ENCODE results near the gene NKX2-1. TPM values are rescaled to one million over a fixed set of nuclear protein-coding genes. Genes with fewer than 3 reads are reported as not detected.

The NKX2-1 gene
- total and polyA plus RNA-seq, 2 of the 13 experiments (the other 11 are each of a cell fraction or from before 2014, with no cell fraction given): not detected

- Histone ChIP-seq H3K4me2 (ENCODE audit: low read depth, low read length) (no peak overlapping the region), H4K20me1 (ENCODE audit: insufficient read depth, low read length) (no peaks in the 10 kb centered on the region), H2AFZ (ENCODE audit: low read length) (no peak overlapping the region), H3K4me1 (ENCODE audit: insufficient read depth, low read length) (no peaks in the 10 kb centered on the region), H3K27me3 (ENCODE audit: control insufficient read depth in 1 of 2, insufficient read depth in 2 of 2, low read length in 2 of 2) (peaks cover 0 to 2% of the 10 kb centered on the region in 2 experiments; a peak in 2 of 5 replicates), H3K9me3 (ENCODE audit: low read length) (no peaks in the 10 kb centered on the region), H3K4me3 (replicated peaks in 1 of 3; ENCODE audit: insufficient read depth in 1 of 3, low read depth in 2 of 3, low read length in 3 of 3) (no peak overlapping the region), H3K27ac (ENCODE audit: extremely low read length, insufficient read depth, low read length) (no peak overlapping the region), H3K79me2 (ENCODE audit: insufficient read depth, low read length) (no peaks in the 10 kb centered on the region), H3K36me3 (replicated peaks in 1 of 2; ENCODE audit: control insufficient read depth in 1 of 2, insufficient read depth in 2 of 2, low read length in 2 of 2) (no peaks in the 10 kb centered on the region), H3K9ac (ENCODE audit: insufficient read depth, low read depth, low read length) (no peak overlapping the region)
- 2% methylated on average over 1 of the region's 1 CpG for WGBS (ENCODE audit: low lambda C conversion rate)
- BruUV-seq (replicated peaks): no TSS peak
- intact Hi-C loops (cut with micrococcal nuclease; ENCODE audit: unreplicated experiment): no loop called here
- DNase-seq (ENCODE audit: low spot score) (no peak), ATAC-seq (no peak; the same call in 2 of the 3 replicates), FAIRE-seq (no peak)
- in situ Hi-C loops (cut with HindIII; ENCODE audit: extremely low pct_ligation_motif_present, low pct_unique_long_range_greater_than_20kb): no loop called here
- ChIA-PET POLR2A (no interaction called here), CTCF (ENCODE audit: low intra/inter-chr PET ratio, low total read pairs) (no interaction called here)
- TF ChIP-seq LRRFIP1 (CRISPR knock-in tag; conservative IDR thresholded peaks at IDR 0.05): no peak
- no peak for TF ChIP-seq NCOA5 (CRISPR knock-in tag; IDR thresholded peaks at IDR 0.05)
- TF ChIP-seq HMG20B (CRISPR knock-in tag; conservative IDR thresholded peaks at IDR 0.05): no peak
- no peak for TF ChIP-seq IRF9 (CRISPR knock-in tag; IDR thresholded peaks at IDR 0.05; ENCODE audit: borderline replicate concordance)
- TF ChIP-seq ELK4 (CRISPR knock-in tag; IDR thresholded peaks at IDR 0.05; ENCODE audit: borderline replicate concordance): no peak
- no peak for TF ChIP-seq CREB3 (CRISPR knock-in tag; IDR thresholded peaks at IDR 0.05)
- TF ChIP-seq REL (CRISPR knock-in tag; conservative IDR thresholded peaks at IDR 0.05): no peak
- no peak for TF ChIP-seq ZNF770 (CRISPR knock-in tag; IDR thresholded peaks at IDR 0.05)
- TF ChIP-seq U2AF1 (optimal IDR thresholded peaks at IDR 0.05; ENCODE audit: low read depth, low read length): no peak
- no peak for TF ChIP-seq TCF12 (IDR thresholded peaks at IDR 0.05)
- TF ChIP-seq TCF12 (CRISPR knock-in tag; IDR thresholded peaks at IDR 0.05): no peak
- no peak for TF ChIP-seq AFF4 (CRISPR knock-in tag; IDR thresholded peaks at IDR 0.05)
- TF ChIP-seq SNRNP70 (IDR thresholded peaks at IDR 0.05; ENCODE audit: low read depth, low read length): no peak
Measured at GRCh38 chr14:36467332-36467731, 52.7 kb downstream of the NKX2-1 start.

All from HepG2 (cell line).